Muscle layer of duodenum (tissue), 2 donors: ENCODE data around the gene CCDC187.

ENCODE experiments used
- H3K27ac ChIP-seq: one replicate; pipeline ENCODE4 v1.7.0; 2013; ENCODE audit warnings: mild to moderate bottlenecking, low read length
- H3K27me3 ChIP-seq: one replicate; pipeline ENCODE4 v1.7.0; 2013; ENCODE audit warnings: low read depth, mild to moderate bottlenecking, control low read depth, low read length
- H3K36me3 ChIP-seq, 2 donors: one replicate each; pipeline ENCODE4 v1.7.0; 2013; ENCODE audit warnings: low read length in 2 of 2, control low read depth in 1 of 2, mild to moderate bottlenecking in 1 of 2; ENCODE audit not compliant: insufficient read depth in 2 of 2, control insufficient read depth in 1 of 2
- H3K4me1 ChIP-seq, 2 donors: one replicate each; pipeline ENCODE4 v1.7.0; 2013; ENCODE audit warnings: low read length in 2 of 2, mild to moderate bottlenecking in 2 of 2, control low read depth in 1 of 2, moderate library complexity in 1 of 2; ENCODE audit not compliant: insufficient read depth in 2 of 2, control insufficient read depth in 1 of 2
- H3K4me3 ChIP-seq, 2 donors: one replicate each; pipeline ENCODE4 v1.7.0; 2013; ENCODE audit warnings: low read length in 2 of 2, low read depth in 1 of 2, mild to moderate bottlenecking in 1 of 2
- H3K9me3 ChIP-seq, 2 donors: one replicate each; pipeline ENCODE4 v1.7.0; 2013; ENCODE audit warnings: low read length in 2 of 2, control low read depth in 1 of 2, mild to moderate bottlenecking in 1 of 2; ENCODE audit not compliant: control insufficient read depth in 1 of 2
- donor health status: healthy.

CCDC187 gene

GRCh38 chr9:136251264-136252115, 52.4 kb downstream of the CCDC187 start:
- Histone ChIP-seq H3K36me3 (no peaks in the 10 kb centered on the region), H3K27ac (no peak overlapping the region), H3K4me3 (no peak overlapping the region), H3K4me1 (no peaks in the 10 kb centered on the region), H3K27me3 (no peaks in the 10 kb centered on the region), H3K9me3 (no peaks in the 10 kb centered on the region)

GRCh38 chr9:136250676-136251075, 53.2 kb downstream of the CCDC187 start:
- Histone ChIP-seq H3K36me3 (no peaks in the 10 kb centered on the region), H3K27ac (no peak overlapping the region), H3K9me3 (no peaks in the 10 kb centered on the region), H3K27me3 (no peaks in the 10 kb centered on the region), H3K4me1 (no peaks in the 10 kb centered on the region), H3K4me3 (no peak overlapping the region)

- no peak overlapping the region for H3K27ac ChIP-seq
- H3K4me3 ChIP-seq, result no peak overlapping the region
- H3K4me1 ChIP-seq, result peaks cover 0 to 1% of the 10 kb centered on the region in 2 donors
- no peaks in the 10 kb centered on the region for H3K27me3 ChIP-seq
- no peaks in the 10 kb centered on the region for H3K9me3 ChIP-seq
- no peaks in the 10 kb centered on the region for H3K36me3 ChIP-seq
These were observed 53.9 kb downstream of the CCDC187 start for GRCh38 chr9:136249877-136250559.

GRCh38 chr9:136248951-136249876, 54.7 kb downstream of the CCDC187 start:
- Histone ChIP-seq H3K36me3 (no peaks in the 10 kb centered on the region), H3K27me3 (no peaks in the 10 kb centered on the region), H3K4me3 (no peak overlapping the region), H3K27ac (no peak overlapping the region), H3K4me1 (peaks cover 8% of the 10 kb centered on the region in 2 donors), H3K9me3 (no peaks in the 10 kb centered on the region)

- Histone ChIP-seq H3K4me1 (peaks cover 8% of the 10 kb centered on the region in 2 donors), H3K36me3 (no peaks in the 10 kb centered on the region), H3K27ac (no peak overlapping the region), H3K27me3 (no peaks in the 10 kb centered on the region), H3K4me3 (no peak overlapping the region), H3K9me3 (no peaks in the 10 kb centered on the region)
These were observed 55.8 kb downstream of the CCDC187 start for GRCh38 chr9:136247947-136248637.

- Histone ChIP-seq H3K27ac (no peak overlapping the region), H3K36me3 (no peaks in the 10 kb centered on the region), H3K4me3 (no peak overlapping the region), H3K27me3 (no peaks in the 10 kb centered on the region), H3K9me3 (no peaks in the 10 kb centered on the region), H3K4me1 (peaks cover 8% of the 10 kb centered on the region in 2 donors)
These were observed 56.4 kb downstream of the CCDC187 start for GRCh38 chr9:136247551-136247916.

- no peaks in the 10 kb centered on the region for H3K27me3 ChIP-seq
- no peaks in the 10 kb centered on the region for H3K9me3 ChIP-seq
- H3K4me3 ChIP-seq, result no peak overlapping the region
- H3K4me1 ChIP-seq, result peaks cover 8% of the 10 kb centered on the region in 2 donors
- H3K36me3 ChIP-seq, result no peaks in the 10 kb centered on the region
- H3K27ac ChIP-seq, result no peak overlapping the region
These were observed 56.9 kb downstream of the CCDC187 start for GRCh38 chr9:136246849-136247550.

- Histone ChIP-seq H3K9me3 (no peaks in the 10 kb centered on the region), H3K4me1 (peaks cover 8% of the 10 kb centered on the region in 2 donors), H3K36me3 (no peaks in the 10 kb centered on the region), H3K4me3 (peak within 1 kb of the TSS; percentile 82 to 84), H3K27ac (no peak within 1 kb of the TSS), H3K27me3 (no peaks in the 10 kb centered on the region)
These were observed 58.4 kb downstream of the CCDC187 start, which contains the start of gene QSOX2 for GRCh38 chr9:136245219-136246150. TSS of gene QSOX2 (minus strand) at chr9:136245812. CDS start at chr9:136245803, 9 bp downstream.

GRCh38 chr9:136244969-136245218, 59.0 kb downstream of the CCDC187 start:
- Histone ChIP-seq H3K4me3 (peak overlapping the region; percentile 82 to 84), H3K27me3 (no peaks in the 10 kb centered on the region), H3K9me3 (no peaks in the 10 kb centered on the region), H3K4me1 (peaks cover 8% of the 10 kb centered on the region in 2 donors), H3K36me3 (no peaks in the 10 kb centered on the region), H3K27ac (no peak overlapping the region)
